IPS-18c (cell line): Measurements from ENCODE around the gene CALCA.
"Not testable (repeated sequence)": the region's sequence is repeated elsewhere in the genome, so short reads cannot be mapped to it uniquely, and the experiment has no call there.

Experiments
- H3K4me3 ChIP-seq: 2 replicates; pipeline ENCODE4 v1.7.0; 2013; ENCODE audit warnings: low read depth, mild to moderate bottlenecking, low read length, moderate library complexity; ENCODE audit not compliant: insufficient read depth
- H3K9me3 ChIP-seq: one replicate; pipeline ENCODE4 v1.6.1; 2013; ENCODE audit warnings: mild to moderate bottlenecking, low read length, moderate library complexity; ENCODE audit not compliant: control insufficient read depth, insufficient read depth

CALCA gene

GRCh38 chr11:14971865-14972580, at the start of gene CALCA:
Gene CALCA, minus strand, starts transcription at chr11:14972351. Its CDS starts 1,159 bp downstream, at chr11:14971192.
- no peaks in the 10 kb centered on the region for H3K9me3 ChIP-seq
- peak within 1 kb of the TSS; percentile 46 for H3K4me3 ChIP-seq

- H3K9me3 ChIP-seq = no peaks in the 10 kb centered on the region
- H3K4me3 ChIP-seq = no peak overlapping the region
Observed at GRCh38 chr11:15016200-15016599, 44.0 kb upstream of the CALCA start.

GRCh38 chr11:15011776-15012345, 39.7 kb upstream of the CALCA start:
- Histone ChIP-seq H3K9me3 (no peaks in the 10 kb centered on the region), H3K4me3 (no peak overlapping the region)

GRCh38 chr11:15010865-15011264, 38.7 kb upstream of the CALCA start:
- H3K9me3 ChIP-seq = no peaks in the 10 kb centered on the region
- H3K4me3 ChIP-seq = no peak overlapping the region

- no peak overlapping the region for H3K4me3 ChIP-seq
- no peaks in the 10 kb centered on the region for H3K9me3 ChIP-seq
Observed at GRCh38 chr11:15006139-15006759, 34.1 kb upstream of the CALCA start.

- not testable (repeated sequence) for H3K4me3 ChIP-seq, H3K9me3 ChIP-seq
Observed at GRCh38 chr11:14988133-14988532, 16.0 kb upstream of the CALCA start.

- Histone ChIP-seq H3K9me3 (no peaks in the 10 kb centered on the region), H3K4me3 (no peak overlapping the region)
Observed at GRCh38 chr11:14981507-14981906, 9.4 kb upstream of the CALCA start.

GRCh38 chr11:14980854-14981253, 8.7 kb upstream of the CALCA start:
- no peaks in the 10 kb centered on the region for H3K9me3 ChIP-seq
- H3K4me3 ChIP-seq = no peak overlapping the region

GRCh38 chr11:14977101-14977880, 5.1 kb upstream of the CALCA start:
- Histone ChIP-seq H3K4me3 (no peak overlapping the region), H3K9me3 (no peaks in the 10 kb centered on the region)

- 0 out of 2 replicates have a peak overlapping the region, but pooled peaks have one; percentile 12 for H3K4me3 ChIP-seq
- H3K9me3 ChIP-seq = no peaks in the 10 kb centered on the region
Observed at GRCh38 chr11:14975252-14975587, 3.1 kb upstream of the CALCA start.

- Histone ChIP-seq H3K4me3 (peak overlapping the region; percentile 32; the same call in 1 of the 2 replicates), H3K9me3 (no peaks in the 10 kb centered on the region)
Observed at GRCh38 chr11:14974515-14975251, 2.5 kb upstream of the CALCA start.

- Histone ChIP-seq H3K9me3 (no peaks in the 10 kb centered on the region), H3K4me3 (peak overlapping the region; percentile 32)
Observed at GRCh38 chr11:14973621-14974514, 1.7 kb upstream of the CALCA start.

- Histone ChIP-seq H3K4me3 (peak overlapping the region; percentile 46), H3K9me3 (no peaks in the 10 kb centered on the region)
Observed at GRCh38 chr11:14972581-14973495, 687 bp upstream of the CALCA start.

GRCh38 chr11:14969901-14970323, 2.2 kb downstream of the CALCA start:
- Histone ChIP-seq H3K4me3 (no peak overlapping the region), H3K9me3 (no peaks in the 10 kb centered on the region)

- no peaks in the 10 kb centered on the region for H3K9me3 ChIP-seq
- H3K4me3 ChIP-seq = no peak overlapping the region
Observed at GRCh38 chr11:14967581-14968243, 4.4 kb downstream of the CALCA start.
